Mesenchymal stem cell (in vitro differentiated cells and primary cell): ENCODE measurements around the gene SLC25A26. TPM values are rescaled to one million over a fixed set of nuclear protein-coding genes. Genes with fewer than 3 reads are reported as not detected.
A peak's percentile ranks its signal among the peaks of the same experiment; 100 is the strongest.

Experiments used
- DNase-seq: peaks from one replicate; pipeline ENCODE4 v3.0.0-alpha.2; 2013
- H2AFZ ChIP-seq: one replicate; pipeline ENCODE4 v1.6.1; 2013; ENCODE audit warnings: low read depth, mild to moderate bottlenecking, control low read depth, inconsistent platforms, low read length, moderate library complexity
- H2AK5ac ChIP-seq: 2 replicates; pipeline ENCODE4 v1.6.1; 2013; ENCODE audit warnings: low read length, moderate library complexity, mild to moderate bottlenecking, inconsistent platforms; ENCODE audit not compliant: severe bottlenecking
- H2BK120ac ChIP-seq: one replicate; pipeline ENCODE4 v1.6.1; 2013; ENCODE audit warnings: low read depth, mild to moderate bottlenecking, inconsistent platforms, low read length, moderate library complexity
- H2BK12ac ChIP-seq, 2 experiments: one replicate each; pipeline ENCODE4 v1.6.1; 2013; ENCODE audit warnings: inconsistent platforms in 2 of 2, low read length in 2 of 2, mild to moderate bottlenecking in 2 of 2, moderate library complexity in 2 of 2, control low read depth in 1 of 2
- H2BK15ac ChIP-seq: one replicate; pipeline ENCODE4 v1.6.1; 2013; ENCODE audit warnings: mild to moderate bottlenecking, low read depth, inconsistent platforms; ENCODE audit not compliant: poor library complexity, severe bottlenecking
- H2BK5ac ChIP-seq: 2 replicates; pipeline ENCODE4 v1.6.1; 2013; ENCODE audit warnings: low read depth, mild to moderate bottlenecking, low read length, control low read depth, inconsistent platforms; ENCODE audit not compliant: poor library complexity, severe bottlenecking
- H3K14ac ChIP-seq, 2 experiments: one replicate each; pipeline ENCODE4 v1.6.1; 2013; ENCODE audit warnings: inconsistent platforms in 2 of 2, low read length in 2 of 2, control low read depth in 1 of 2, mild to moderate bottlenecking in 1 of 2, moderate library complexity in 1 of 2
- H3K18ac ChIP-seq, 2 experiments: one replicate each; pipeline ENCODE4 v1.6.1; 2013; ENCODE audit warnings: inconsistent platforms in 2 of 2, low read length in 2 of 2, control low read depth in 1 of 2, low read depth in 1 of 2, mild to moderate bottlenecking in 1 of 2
- H3K23ac ChIP-seq, 2 experiments: one replicate each; pipeline ENCODE4 v1.6.1; 2013; ENCODE audit warnings: inconsistent platforms in 2 of 2, low read length in 2 of 2, mild to moderate bottlenecking in 2 of 2, moderate library complexity in 2 of 2, control low read depth in 1 of 2
- H3K27ac ChIP-seq: 2 replicates; pipeline ENCODE4 v1.5.1; 2013; ENCODE audit warnings: mild to moderate bottlenecking, moderate library complexity, low read length, control low read depth, inconsistent platforms; ENCODE audit not compliant: poor library complexity, severe bottlenecking
- H3K27me3 ChIP-seq, 2 experiments: 2 replicates each; pipeline versions ENCODE4 v1.6.1 to v1.7.0; 2013; ENCODE audit warnings: low read length in 2 of 2, mild to moderate bottlenecking in 2 of 2, moderate library complexity in 2 of 2, control low read depth in 1 of 2, inconsistent platforms in 1 of 2; ENCODE audit not compliant: control insufficient read depth in 1 of 2, insufficient read depth in 1 of 2
- H3K36me3 ChIP-seq, 2 experiments: 2 replicates each; pipeline versions ENCODE4 v1.6.1 to v1.7.0; 2013; ENCODE audit warnings: low read length in 2 of 2, control low read depth in 1 of 2, inconsistent platforms in 1 of 2, low read depth in 1 of 2, mild to moderate bottlenecking in 1 of 2; ENCODE audit not compliant: insufficient read depth in 2 of 2, control insufficient read depth in 1 of 2
- H3K4ac ChIP-seq, 2 experiments: one replicate each; pipeline ENCODE4 v1.6.1; 2013; ENCODE audit warnings: inconsistent platforms in 2 of 2, low read length in 2 of 2, mild to moderate bottlenecking in 2 of 2, moderate library complexity in 2 of 2, control low read depth in 1 of 2, low read depth in 1 of 2
- H3K4me1 ChIP-seq: 2 replicates; pipeline ENCODE4 v1.6.1; 2013; ENCODE audit warnings: low read depth, low read length, control low read depth; ENCODE audit not compliant: control insufficient read depth, insufficient read depth
- H3K4me2 ChIP-seq: 2 replicates; pipeline ENCODE4 v1.6.1; 2013; ENCODE audit warnings: low read length, mild to moderate bottlenecking, inconsistent platforms; ENCODE audit not compliant: poor library complexity, severe bottlenecking
- H3K4me3 ChIP-seq, 2 experiments: 2 replicates each; pipeline versions ENCODE4 v1.5.1 to v1.7.0; 2013; ENCODE audit warnings: low read length in 2 of 2, mild to moderate bottlenecking in 2 of 2, control low read depth in 1 of 2, low read depth in 1 of 2; ENCODE audit not compliant: insufficient read depth in 1 of 2
- H3K79me1 ChIP-seq: replicated peaks from 2 replicates; pipeline ENCODE4 v1.6.1; 2013; ENCODE audit warnings: mild to moderate bottlenecking, control low read depth, low read length, inconsistent platforms; ENCODE audit not compliant: poor library complexity, severe bottlenecking
- H3K9ac ChIP-seq: 2 replicates; pipeline ENCODE4 v1.7.0; 2013; ENCODE audit warnings: mild to moderate bottlenecking, low read length, moderate library complexity
- H3K9me3 ChIP-seq: 2 replicates; pipeline ENCODE4 v1.7.0; 2013; ENCODE audit warnings: mild to moderate bottlenecking, low read length; ENCODE audit not compliant: control insufficient read depth
- H4K8ac ChIP-seq: one replicate; pipeline ENCODE4 v1.6.1; 2013; ENCODE audit warnings: inconsistent platforms, mild to moderate bottlenecking, low read length, moderate library complexity
- H4K91ac ChIP-seq: one replicate; pipeline ENCODE4 v1.6.1; 2013; ENCODE audit warnings: mild to moderate bottlenecking, low read length, inconsistent platforms
- WGBS: methylation state at CpG from one replicate; pipeline ENCODE4 v1.1.7; 2013; ENCODE audit warnings: mixed read lengths; 5-methylcytosine and 5-hydroxymethylcytosine counted together
- small RNA-seq: library from polyadenylated mRNA; stranded (forward); fragments of <200 nt; extraction: miRNeasy Mini kit (QIAGEN cat#:217004); gene quantifications from one replicate; pipeline ENCODE3, GENCODE V24; 2013; ENCODE audit warnings: low read depth

Gene SLC25A26

GRCh38 chr3:66426135-66426534 is 205.3 kb downstream of the SLC25A26 start:
- Histone ChIP-seq H3K79me1 (peaks cover 7% of the 10 kb centered on the region), H3K9ac (no peak overlapping the region), H2AK5ac (peak overlapping the region; percentile 34), H3K23ac (no peak overlapping the region), H2BK5ac (no peak overlapping the region), H3K4me3 (no peak overlapping the region), H3K4ac (no peak overlapping the region), H2BK120ac (no peak overlapping the region), H3K36me3 (peaks cover 0 to 13% of the 10 kb centered on the region in 2 experiments), H3K27me3 (no peaks in the 10 kb centered on the region), H2AFZ (no peak overlapping the region), H4K8ac (no peak overlapping the region), H3K4me1 (peaks cover 25% of the 10 kb centered on the region), H3K18ac (no peak overlapping the region), H2BK12ac (no peak overlapping the region), H3K27ac (no peak overlapping the region), H3K9me3 (no peaks in the 10 kb centered on the region), H4K91ac (no peak overlapping the region), H2BK15ac (no peak overlapping the region), H3K4me2 (no peak overlapping the region), H3K14ac (no peak overlapping the region)
- 87% methylated on average over 1 of the region's 1 CpG for WGBS
- no peak for DNase-seq

DNA sequence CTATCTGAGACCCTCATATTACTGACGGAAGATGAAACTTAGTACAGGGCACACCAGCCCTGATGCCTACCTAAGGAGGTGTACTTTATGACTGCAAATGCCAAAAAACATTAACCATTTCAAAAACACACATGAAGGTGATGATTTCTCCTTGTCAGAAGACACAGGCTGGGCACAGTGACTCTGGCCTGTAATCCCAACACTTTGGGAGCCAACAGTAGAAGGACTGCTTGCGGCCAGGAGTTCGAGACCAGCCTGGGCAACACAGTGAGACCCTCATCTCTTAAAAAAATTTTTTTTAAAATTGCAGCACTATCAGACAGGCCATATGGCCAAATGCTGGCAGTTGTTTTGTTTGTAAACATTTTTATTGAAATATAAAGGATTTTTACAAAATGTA is 206.6 kb downstream of the SLC25A26 start:
- no peak overlapping the region for H3K4me3 ChIP-seq
- peaks cover 0 to 15% of the 10 kb centered on the region in 2 experiments for H3K36me3 ChIP-seq
- H3K79me1 ChIP-seq, result peaks cover 13% of the 10 kb centered on the region
- H3K14ac ChIP-seq, result no peak overlapping the region
- peak overlapping the region; percentile 79 for H2AK5ac ChIP-seq
- peaks cover 34% of the 10 kb centered on the region for H3K4me1 ChIP-seq
- no peak overlapping the region for H3K23ac ChIP-seq
- H2AFZ ChIP-seq, result no peak overlapping the region
- no peaks in the 10 kb centered on the region for H3K9me3 ChIP-seq
- no peaks in the 10 kb centered on the region for H3K27me3 ChIP-seq
- H3K4ac ChIP-seq, result no peak overlapping the region
- H3K4me2 ChIP-seq, result no peak overlapping the region
- H4K91ac ChIP-seq, result no peak overlapping the region
- no peak overlapping the region for H4K8ac ChIP-seq
- no peak overlapping the region for H2BK15ac ChIP-seq
- no peak overlapping the region for H3K9ac ChIP-seq
- H2BK12ac ChIP-seq, result peak overlapping the region in 1 of 2 experiments; percentile 21
- no peak overlapping the region for H2BK5ac ChIP-seq
- H2BK120ac ChIP-seq, result no peak overlapping the region
- no peak for DNase-seq
- 100% methylated on average over 1 of the region's 3 CpGs for WGBS
- no peak overlapping the region for H3K18ac ChIP-seq
- H3K27ac ChIP-seq, result peak overlapping the region; percentile 91

DNA sequence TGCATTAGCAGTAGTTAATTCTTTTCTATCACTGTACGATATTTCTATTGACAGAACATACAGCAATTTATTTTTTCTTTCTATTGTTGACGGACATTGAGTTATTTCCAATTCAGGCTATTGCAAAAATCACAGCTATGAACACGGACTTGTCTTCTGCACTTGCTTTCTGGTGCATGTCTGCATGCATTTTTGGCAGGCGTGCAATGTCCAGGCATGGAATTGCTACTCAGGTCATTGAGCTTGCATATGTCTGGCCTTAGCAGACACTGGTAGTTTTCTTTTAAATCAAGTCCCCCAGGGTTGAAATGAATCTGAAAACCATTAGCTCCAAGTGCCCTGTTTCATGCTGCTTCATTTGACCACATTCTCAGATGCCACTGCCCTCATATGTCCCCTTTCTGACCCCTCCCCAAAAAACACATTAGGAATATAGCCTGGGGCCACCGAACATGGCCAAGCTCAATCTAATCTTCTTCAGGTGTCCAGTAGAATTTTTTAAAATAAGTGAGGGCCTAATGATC is 207.2 kb downstream of the SLC25A26 start:
- Histone ChIP-seq H4K8ac (no peak overlapping the region), H2BK120ac (no peak overlapping the region), H2BK15ac (no peak overlapping the region), H3K4me2 (peak overlapping the region; percentile 16), H2BK5ac (no peak overlapping the region), H3K23ac (no peak overlapping the region), H3K9me3 (no peaks in the 10 kb centered on the region), H4K91ac (no peak overlapping the region), H2AFZ (no peak overlapping the region), H2BK12ac (no peak overlapping the region), H3K18ac (peak overlapping the region in 1 of 2 experiments; percentile 54), H3K36me3 (peaks cover 0 to 15% of the 10 kb centered on the region in 2 experiments), H3K4ac (no peak overlapping the region), H3K79me1 (peaks cover 13% of the 10 kb centered on the region), H3K9ac (peak overlapping the region; percentile 58), H2AK5ac (peak overlapping the region; percentile 51), H3K27ac (peak overlapping the region; percentile 91), H3K14ac (no peak overlapping the region), H3K4me3 (no peak overlapping the region), H3K4me1 (peaks cover 40% of the 10 kb centered on the region), H3K27me3 (no peaks in the 10 kb centered on the region)
- 84% methylated on average over 4 of the region's 5 CpGs for WGBS
- DNase-seq, result no peak

Small RNAs within 50 kb of the gene (small RNA-seq; reads per million reads assigned to genes)
- gene RN7SL482P (not detected), gene RNU6-787P (not detected)
